ENCODE data around the gene HTR3B.

DNA sequence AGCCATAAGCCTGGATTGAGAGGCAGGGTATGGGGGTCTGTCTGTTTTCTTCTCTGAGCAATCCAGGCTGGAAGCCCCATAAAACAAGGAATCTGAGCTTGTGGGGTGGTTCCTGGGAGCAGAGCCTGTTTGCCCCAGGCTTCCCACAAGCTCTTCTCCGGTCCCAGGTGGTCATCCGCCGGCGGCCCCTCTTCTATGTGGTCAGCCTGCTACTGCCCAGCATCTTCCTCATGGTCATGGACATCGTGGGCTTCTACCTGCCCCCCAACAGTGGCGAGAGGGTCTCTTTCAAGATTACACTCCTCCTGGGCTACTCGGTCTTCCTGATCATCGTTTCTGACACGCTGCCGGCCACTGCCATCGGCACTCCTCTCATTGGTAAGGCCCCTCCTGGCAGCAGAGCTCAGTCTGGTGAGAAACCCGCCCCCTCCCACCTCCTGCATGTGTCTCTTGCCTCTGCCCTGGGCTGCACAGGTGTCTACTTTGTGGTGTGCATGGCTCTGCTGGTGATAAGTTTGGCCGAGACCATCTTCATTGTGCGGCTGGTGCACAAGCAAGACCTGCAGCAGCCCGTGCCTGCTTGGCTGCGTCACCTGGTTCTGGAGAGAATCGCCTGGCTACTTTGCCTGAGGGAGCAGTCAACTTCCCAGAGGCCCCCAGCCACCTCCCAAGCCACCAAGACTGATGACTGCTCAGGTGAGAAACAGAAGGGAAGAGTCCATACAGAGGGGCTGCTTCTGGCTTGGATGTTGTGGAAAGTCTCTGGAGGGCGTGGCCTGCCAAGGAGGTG lies 82.0 kb downstream of the HTR3B start:
- no peak for TF ChIP-seq POLR2A (IDR thresholded peaks at IDR 0.05; ENCODE audit: low read length)
- TF ChIP-seq GATA1 (IDR thresholded peaks at IDR 0.05; ENCODE audit: low read depth, low read length): no peak

All from erythroblast (primary cell).